Esophagus squamous epithelium (tissue), 4 donors: ENCODE results near the gene TBC1D1.

ENCODE experiments used
- CTCF ChIP-seq, 6 experiments: fragments of 450-650 bp in 4 of 6; fragments of 200-600 bp in 2 of 6; sonication (generic) in 2 of 6; IDR thresholded peaks; one replicate each; pipeline ENCODE4 v1.5.1; 2016 to 2019; ENCODE audit warnings: antibody characterized with exemption in 6 of 6, mild to moderate bottlenecking in 4 of 6, moderate library complexity in 4 of 6
- POLR2A ChIP-seq, 4 donors: fragments of 450-650 bp; IDR thresholded peaks; one replicate each; pipeline ENCODE4 v1.6.1; 2017; ENCODE audit warnings: antibody characterized with exemption in 4 of 4, mild to moderate bottlenecking in 4 of 4, moderate library complexity in 3 of 4

- TF ChIP-seq CTCF (IDR thresholded peaks at IDR 0.05) (no peak), POLR2A (IDR thresholded peaks at IDR 0.05) (no peak)
Observed at GRCh38 chr4:38129460-38130227, 238.8 kb downstream of the TBC1D1 start.
